ENCODE results near the gene ANKRD36.
"Not testable (repeated sequence)": the region's sequence is repeated elsewhere in the genome, so short reads cannot be mapped to it uniquely, and the experiment has no call there.

- TF ChIP-seq CTCF (IDR thresholded peaks at IDR 0.05 in 2 of 3, conservative IDR thresholded peaks at IDR 0.05 in 1 of 3; ENCODE audit: borderline replicate concordance in 1 of 3, insufficient read depth in 1 of 3, low read depth in 2 of 3, low read length in 2 of 3); SIN3A (IDR thresholded peaks at IDR 0.05; ENCODE audit: low read depth); POLR2A (IDR thresholded peaks at IDR 0.05; ENCODE audit: borderline replicate concordance, extremely low read depth, insufficient read depth, insufficient read length); EZH2 (IDR thresholded peaks at IDR 0.05); ATF3 (IDR thresholded peaks at IDR 0.05); ZBTB33 (IDR thresholded peaks at IDR 0.05; ENCODE audit: extremely low read depth, insufficient replicate concordance, low read length); MAX (IDR thresholded peaks at IDR 0.05); SP1 (IDR thresholded peaks at IDR 0.05; ENCODE audit: low read depth); JUND (IDR thresholded peaks at IDR 0.05); ZNF274 (IDR thresholded peaks at IDR 0.05; ENCODE audit: low read depth, low read length); EZH2phosphoT487 (IDR thresholded peaks at IDR 0.05; ENCODE audit: borderline replicate concordance); FOSL1 (IDR thresholded peaks at IDR 0.05; ENCODE audit: low read depth): not testable (repeated sequence)
Observed at GRCh38 chr2:97276232-97276798, 163.4 kb downstream of the ANKRD36 start.
